Uterus (tissue), 2 donors: ENCODE results near the gene PBX2.

Source experiments
- CTCF ChIP-seq, 4 experiments: fragments of 200-600 bp in 2 of 4; fragments of 450-650 bp in 2 of 4; sonication (generic) in 2 of 4; IDR thresholded peaks; one replicate each; pipeline ENCODE4 v1.5.1; 2016 to 2019; ENCODE audit warnings: antibody characterized with exemption in 4 of 4, mild to moderate bottlenecking in 2 of 4, moderate library complexity in 1 of 4
- POLR2A ChIP-seq, 2 donors: fragments of 450-650 bp; IDR thresholded peaks; one replicate each; pipeline ENCODE4 v1.6.1; 2016; ENCODE audit warnings: antibody characterized with exemption in 2 of 2, mild to moderate bottlenecking in 1 of 2, moderate library complexity in 1 of 2

GRCh38 chr6:32187009-32187709 lies 2.8 kb downstream of the PBX2 start:
- no peak for TF ChIP-seq CTCF (IDR thresholded peaks at IDR 0.05)
- no peak for TF ChIP-seq POLR2A (IDR thresholded peaks at IDR 0.05)
